GM12891 (cell line): ENCODE data around the gene PCK2.

Source experiments
- DNase-seq: peaks from one replicate; pipeline ENCODE4 v3.0.0; 2011; ENCODE audit warnings: low spot score; ENCODE audit not compliant: insufficient read length
- FAIRE-seq: peaks from 2 replicates; lab custom pipeline; 2011; peaks lifted over from hg19 to GRCh38; lab: Jason Lieb, UNC
- PAX5 ChIP-seq: IDR thresholded peaks from 2 replicates; pipeline ENCODE4 v1.6.1; 2011; ENCODE audit warnings: low read length, moderate library complexity, mild to moderate bottlenecking; ENCODE audit not compliant: insufficient read depth, severe bottlenecking
- POLR2A ChIP-seq: IDR thresholded peaks from 2 replicates; pipeline ENCODE4 v1.6.1; 2011; ENCODE audit warnings: low read depth, low read length, control low read depth
- POLR2AphosphoS5 ChIP-seq: IDR thresholded peaks from 2 replicates; pipeline ENCODE4 v1.6.1; 2011; ENCODE audit warnings: low read depth, low read length, control low read depth
- POU2F2 ChIP-seq: IDR thresholded peaks from 2 replicates; pipeline ENCODE4 v1.6.1; 2011; ENCODE audit warnings: low read depth, mild to moderate bottlenecking, control low read depth, low read length, moderate library complexity
- SPI1 ChIP-seq: IDR thresholded peaks from 2 replicates; pipeline ENCODE4 v1.6.1; 2011; ENCODE audit warnings: low read depth, low read length, control low read depth
- TAF1 ChIP-seq: IDR thresholded peaks from 2 replicates; pipeline ENCODE4 v1.6.1; 2011; ENCODE audit warnings: low read depth, low read length, control low read depth

PCK2 gene

GRCh38 chr14:24127673-24128072 is 33.6 kb downstream of the PCK2 start:
- TF ChIP-seq SPI1 (no peak), PAX5 (no peak), POLR2AphosphoS5 (no peak), TAF1 (no peak), POU2F2 (no peak), POLR2A (no peak)
- DNase-seq (no peak), FAIRE-seq (no peak)

GRCh38 chr14:24129410-24129998 is 35.4 kb downstream of the PCK2 start:
- no peak for DNase-seq
- no peak for TF ChIP-seq POLR2A
- TF ChIP-seq SPI1: no peak
- no peak for TF ChIP-seq POU2F2
- no peak for TF ChIP-seq POLR2AphosphoS5
- no peak for TF ChIP-seq TAF1
- no peak for TF ChIP-seq PAX5
- FAIRE-seq: no peak

- DNase-seq (no peak), FAIRE-seq (no peak)
- TF ChIP-seq TAF1 (no peak), POLR2AphosphoS5 (no peak), SPI1 (no peak), POLR2A (no peak), POU2F2 (no peak), PAX5 (no peak)
Measured at GRCh38 chr14:24130380-24130716, 36.2 kb downstream of the PCK2 start, which contains the start of gene FITM1. Gene FITM1, plus strand, starts transcription at chr14:24130659. Its CDS starts 905 bp downstream, at chr14:24131564.

- FAIRE-seq: no peak
- DNase-seq: no peak
- TF ChIP-seq POLR2AphosphoS5 (no peak), TAF1 (no peak), SPI1 (no peak), POU2F2 (no peak), PAX5 (no peak), POLR2A (no peak)
Measured at GRCh38 chr14:24130717-24131548, 36.8 kb downstream of the PCK2 start.

GRCh38 chr14:24131549-24131966 is 37.4 kb downstream of the PCK2 start:
- no peak for DNase-seq
- FAIRE-seq: no peak
- no peak for TF ChIP-seq SPI1
- no peak for TF ChIP-seq POU2F2
- TF ChIP-seq POLR2A: no peak
- TF ChIP-seq POLR2AphosphoS5: no peak
- no peak for TF ChIP-seq PAX5
- no peak for TF ChIP-seq TAF1

- TF ChIP-seq POLR2AphosphoS5 (no peak), TAF1 (no peak), POU2F2 (no peak), POLR2A (no peak), PAX5 (no peak), SPI1 (no peak)
- DNase-seq (no peak), FAIRE-seq (peak; percentile 76)
Measured at GRCh38 chr14:24132061-24132685, 38.1 kb downstream of the PCK2 start.

- FAIRE-seq (no peak), DNase-seq (no peak)
- TF ChIP-seq SPI1: no peak
- TF ChIP-seq POU2F2: no peak
Measured at GRCh38 chr14:24132976-24133375, 38.9 kb downstream of the PCK2 start.

GRCh38 chr14:24133735-24134134 is 39.6 kb downstream of the PCK2 start:
- TF ChIP-seq POLR2AphosphoS5 (no peak), PAX5 (no peak), TAF1 (no peak), POLR2A (no peak), SPI1 (no peak), POU2F2 (no peak)
- DNase-seq (no peak), FAIRE-seq (no peak)

- FAIRE-seq: peak; percentile 31
- TF ChIP-seq SPI1 (no peak), PAX5 (no peak), POU2F2 (no peak), POLR2AphosphoS5 (no peak), POLR2A (no peak)
Measured at GRCh38 chr14:24135584-24135833, 41.4 kb downstream of the PCK2 start.

GRCh38 chr14:24135834-24136683 is 41.9 kb downstream of the PCK2 start, which contains the start of gene PSME1:
Gene PSME1, plus strand, starts transcription at chr14:24136194. Its CDS starts 69 bp downstream, at chr14:24136263.
- FAIRE-seq: peak; percentile 99
- peak; percentile 94 for DNase-seq
- TF ChIP-seq SPI1 (no peak), POU2F2 (no peak), POLR2A (peak; percentile 47; the same call in 1 of the 2 replicates), POLR2AphosphoS5 (peak; percentile 36; the same call in 1 of the 2 replicates), PAX5 (no peak), TAF1 (no peak)

More at GRCh38 chr14:24135584-24135833, 41.4 kb downstream of the PCK2 start:
- DNase-seq: no peak
